ENCODE data around the gene PRUNE1. TPM values are rescaled to one million over a fixed set of nuclear protein-coding genes. Genes with fewer than 3 reads are reported as not detected.

Gene PRUNE1
- 10 to 100 TPM; 33.2 to 44.5 (median 40.8) TPM for polyA plus RNA-seq (ENCODE audit: insufficient read depth in 1 of 5, insufficient read length in 5 of 5, low replicate concordance in 1 of 5)
- long read RNA-seq, donor 1, transcript PRUNE1-201 (8 exons, 2,997 nt) = major isoform, 6 of 9 reads
- long read RNA-seq, donor 1, partial matches to known transcripts = 0 of 9 reads
- long read RNA-seq, donor 1, other reads (novel, unspliced or antisense) = 0 of 9 reads
- long read RNA-seq, donor 2, transcript PRUNE1-201 (8 exons, 2,997 nt) = major isoform, 5 of 7 reads
- long read RNA-seq, donor 2, partial matches to known transcripts = 0 of 7 reads
- long read RNA-seq, donor 2, other reads (novel, unspliced or antisense) = 0 of 7 reads
- long read RNA-seq, donor 3, partial matches to known transcripts = 0 of 2 reads
- long read RNA-seq, donor 3, other reads (novel, unspliced or antisense) = 0 of 2 reads
- long read RNA-seq, donor 4, partial matches to known transcripts = 0 of 2 reads
- long read RNA-seq, donor 4, other reads (novel, unspliced or antisense) = 0 of 2 reads
- long read RNA-seq, donor 5, partial matches to known transcripts = 0 of 4 reads
- long read RNA-seq, donor 5, other reads (novel, unspliced or antisense) = 0 of 4 reads
- long read RNA-seq, donor 6, partial matches to known transcripts = 0 of 11 reads
- long read RNA-seq, donor 6, other reads (novel, unspliced or antisense) = 0 of 11 reads
- long read RNA-seq, donor 7, partial matches to known transcripts = 0 of 3 reads
- long read RNA-seq, donor 7, other reads (novel, unspliced or antisense) = 0 of 3 reads
- long read RNA-seq, donor 8 = 0 reads

GRCh38 chr1:151008244-151009205 is at the start of gene PRUNE1:
TSS of gene PRUNE1 (plus strand) at chr1:151008449. CDS start at chr1:151008633, 184 bp downstream.
- peak; percentile 99 for DNase-seq

DNA sequence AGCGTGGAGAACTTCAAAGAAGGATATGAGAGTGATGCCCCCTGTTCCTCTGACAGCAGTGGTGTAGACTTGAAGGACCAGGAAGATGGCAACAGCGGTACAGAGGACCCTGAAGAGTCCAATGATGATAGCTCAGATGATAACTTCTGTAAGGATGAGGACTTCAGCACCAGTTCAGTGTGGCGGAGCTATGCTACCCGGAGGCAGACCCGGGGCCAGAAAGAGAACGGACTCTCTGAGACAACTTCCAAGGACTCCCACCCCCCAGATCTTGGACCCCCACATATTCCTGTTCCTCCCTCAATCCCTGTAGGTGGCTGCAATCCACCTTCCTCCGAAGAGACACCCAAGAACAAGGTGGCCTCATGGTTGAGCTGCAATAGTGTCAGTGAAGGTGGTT is 47.6 kb upstream of the PRUNE1 start:
- DNase-seq = no peak

- no peak for DNase-seq
Measured at GRCh38 chr1:150961756-150962155, 46.5 kb upstream of the PRUNE1 start.

- DNase-seq = no peak
Measured at GRCh38 chr1:150963321-150964163, 44.7 kb upstream of the PRUNE1 start.

- no peak for DNase-seq
Measured at GRCh38 chr1:150964164-150964489, 44.1 kb upstream of the PRUNE1 start.

- DNase-seq = no peak
Measured at GRCh38 chr1:150965605-150966004, 42.6 kb upstream of the PRUNE1 start.

DNA sequence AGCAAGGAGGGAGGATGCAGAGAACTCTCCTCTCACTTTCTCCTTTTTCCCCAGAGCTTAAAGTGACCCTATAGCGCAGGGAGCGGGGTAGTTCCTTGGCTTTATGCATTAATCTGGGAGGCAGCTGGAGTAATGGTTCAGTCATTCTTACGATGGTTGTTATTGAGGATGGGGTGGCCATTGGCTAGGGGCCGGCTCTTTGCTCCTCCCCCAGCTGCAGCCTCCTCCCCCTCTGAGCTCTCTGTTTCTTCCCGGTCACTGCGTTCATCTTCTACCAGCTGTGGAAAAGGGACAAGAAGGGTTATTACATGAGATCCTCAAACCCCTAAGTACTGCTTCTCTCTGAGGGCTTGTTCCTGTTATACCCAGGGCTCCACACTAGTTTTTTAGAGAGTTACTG is 42.2 kb upstream of the PRUNE1 start:
- DNase-seq = no peak

DNA sequence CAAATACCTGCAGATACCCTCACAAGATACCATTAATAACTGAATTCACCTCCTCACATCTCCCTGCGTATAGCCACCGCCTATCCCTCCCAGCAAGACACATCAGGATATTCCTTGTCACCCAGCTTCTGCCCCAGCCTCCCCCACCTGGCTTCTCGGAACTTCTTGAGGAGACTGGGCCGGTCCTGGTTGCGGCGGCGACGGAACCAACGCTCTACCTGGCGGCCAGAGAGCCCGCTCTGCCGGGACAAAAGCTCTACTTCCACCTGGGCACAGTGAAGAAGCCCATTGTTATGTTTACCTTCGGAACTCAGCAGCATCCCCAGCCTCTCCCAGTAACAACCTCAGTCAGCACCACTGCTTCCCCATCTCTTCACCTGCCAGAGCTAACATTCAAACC is 40.3 kb upstream of the PRUNE1 start:
- no peak for DNase-seq

GRCh38 chr1:150968491-150968890 is 39.8 kb upstream of the PRUNE1 start:
- no peak for DNase-seq

DNA sequence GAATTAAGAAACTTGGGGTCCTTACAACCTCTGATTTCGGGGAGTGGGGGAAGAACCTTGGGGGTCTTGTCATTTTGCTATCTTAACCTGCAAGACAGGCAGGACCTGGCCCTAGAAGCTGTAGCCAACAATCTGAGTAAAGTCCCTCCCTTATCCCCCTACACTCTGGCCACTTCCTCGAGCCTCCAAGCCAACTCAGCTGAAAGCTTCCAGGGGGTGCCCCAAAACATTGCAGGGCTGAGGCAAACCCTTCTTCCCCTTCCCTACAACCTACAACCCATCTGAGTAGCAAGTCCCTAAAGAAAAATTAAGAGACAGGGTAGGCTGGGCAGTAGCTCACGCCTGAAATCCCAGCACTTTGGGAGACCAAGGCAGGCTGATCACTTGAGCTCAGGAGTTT is 38.6 kb upstream of the PRUNE1 start:
- DNase-seq = no peak

GRCh38 chr1:150970808-150971582 is 37.3 kb upstream of the PRUNE1 start:
- DNase-seq = peak; percentile 82 to 86

DNA sequence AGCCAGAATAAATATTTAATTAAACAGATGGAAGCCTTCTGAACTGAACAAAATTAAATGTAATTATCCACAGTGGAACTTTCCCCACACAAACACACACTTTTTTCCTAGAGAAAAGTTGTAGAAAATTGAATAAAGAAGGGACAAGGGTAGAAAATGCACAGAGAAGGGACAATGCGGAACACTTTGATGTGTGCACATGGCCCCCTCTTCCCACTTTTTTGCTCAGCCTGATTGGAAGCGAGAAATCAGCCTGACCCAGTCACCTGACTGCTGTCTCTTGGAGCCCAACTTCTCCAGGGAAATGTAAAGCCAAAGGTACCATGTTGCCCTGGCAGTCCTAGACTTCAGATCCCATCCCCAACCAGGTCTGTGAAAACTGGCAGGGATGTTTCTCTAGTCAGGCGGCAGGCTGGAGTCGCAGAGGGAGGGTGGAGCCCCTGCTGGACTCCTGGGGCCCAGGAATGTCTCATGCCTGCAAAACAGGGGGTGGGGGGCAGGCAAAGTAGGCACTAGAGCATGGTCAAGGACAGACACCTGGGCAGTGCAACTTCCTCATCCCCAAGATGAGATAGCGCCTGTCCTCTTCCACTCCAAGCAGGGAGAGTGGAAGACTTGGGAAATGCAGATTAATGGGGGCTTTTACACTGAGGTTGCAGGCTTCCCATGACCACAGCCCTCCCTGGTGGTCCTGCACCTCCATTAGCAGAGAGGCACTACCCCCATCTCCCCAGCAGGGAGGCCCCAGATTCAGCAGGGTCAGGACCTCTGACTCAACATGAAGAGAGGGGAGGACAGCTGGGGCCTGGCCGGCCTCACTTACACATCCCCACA is 36.4 kb upstream of the PRUNE1 start:
- DNase-seq = no peak

- no peak for DNase-seq
Measured at GRCh38 chr1:150972417-150972940, 35.8 kb upstream of the PRUNE1 start.

DNA sequence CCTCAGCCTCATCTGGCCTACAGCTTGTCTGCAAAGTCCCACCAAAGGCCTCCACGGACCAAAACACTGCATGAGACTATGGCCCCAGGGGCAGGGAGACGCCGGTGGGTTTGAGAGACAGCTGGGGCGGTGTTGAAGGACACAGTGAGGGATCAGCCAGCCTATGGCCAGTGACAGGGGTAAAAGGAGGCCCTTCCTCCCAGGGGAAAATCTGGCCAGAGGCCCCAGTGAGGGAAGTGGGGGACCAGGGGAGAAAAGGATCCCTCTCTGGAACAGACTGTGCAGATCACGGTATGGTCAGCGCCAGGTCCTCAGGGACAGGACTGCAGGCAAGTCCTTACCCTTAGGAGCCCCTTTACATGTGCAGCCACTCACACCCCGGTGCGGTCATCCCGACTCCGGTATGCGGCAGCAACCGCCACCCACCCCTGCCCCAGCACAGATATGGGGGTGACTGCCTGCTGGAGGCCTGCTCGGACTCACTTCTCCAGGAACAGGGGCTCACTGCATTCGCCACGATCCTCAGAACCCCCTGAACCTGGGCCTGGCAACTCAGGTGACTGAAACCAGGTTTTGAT is 34.9 kb upstream of the PRUNE1 start:
- DNase-seq = no peak

DNA sequence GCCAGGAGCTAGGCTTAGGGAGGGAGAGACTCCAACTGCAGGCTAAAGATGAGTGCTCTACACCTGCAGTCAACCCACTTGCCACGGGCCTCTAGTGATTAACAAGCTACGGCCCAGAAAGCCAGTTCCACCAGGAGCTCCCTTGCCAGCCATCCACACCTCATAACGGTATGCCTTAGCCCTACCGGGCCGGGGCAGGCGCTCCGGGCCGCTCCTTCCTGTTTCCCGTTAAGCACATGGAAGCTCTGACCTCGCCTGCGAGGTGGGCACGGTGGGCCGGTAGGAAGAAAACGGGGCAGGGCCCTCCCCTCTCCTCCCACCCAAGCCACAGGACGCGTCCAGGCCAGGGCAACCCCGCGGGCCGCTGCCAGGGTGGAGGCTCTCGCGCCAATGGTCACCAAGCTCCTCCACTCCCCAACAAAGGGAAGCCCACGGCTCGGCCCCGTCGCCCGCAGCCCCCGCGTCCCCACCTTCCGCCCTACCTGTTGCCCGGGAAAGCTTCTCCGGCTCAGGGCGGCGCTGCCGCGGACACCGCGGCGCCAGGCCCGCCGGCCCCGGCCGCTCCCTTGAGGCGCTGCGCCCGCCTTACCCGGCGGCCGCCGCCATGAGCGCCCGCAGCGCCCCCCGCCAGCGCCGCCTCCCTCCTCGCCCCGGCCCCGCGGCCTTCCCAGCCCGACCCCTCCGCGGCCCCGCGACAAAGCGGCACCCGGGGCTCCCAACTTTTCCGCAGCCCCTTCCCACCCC is 34.2 kb upstream of the PRUNE1 start:
- no peak for DNase-seq

GRCh38 chr1:150974580-150975478 is 33.4 kb upstream of the PRUNE1 start, which contains the start of gene CERS2:
TSS of gene CERS2 (minus strand) at chr1:150974835. CDS start at chr1:150969090, 5,745 bp downstream.
- DNase-seq = peak; percentile 81 to 88

- no peak for DNase-seq
Measured at GRCh38 chr1:150976401-150976821, 31.8 kb upstream of the PRUNE1 start.

Data from right lung (tissue), 10 donors.